GM12874 (cell line): ENCODE data around the gene TRMT11.

Source experiments
- CTCF ChIP-seq: IDR thresholded peaks from 2 replicates; pipeline ENCODE4 v1.5.1; 2011; ENCODE audit warnings: low read depth, mild to moderate bottlenecking, control low read depth, low read length, moderate library complexity; ENCODE audit not compliant: insufficient read depth

TRMT11 gene

GRCh38 chr6:126030045-126030444 is 43.7 kb downstream of the TRMT11 start:
- no peak for TF ChIP-seq CTCF

- peak; percentile 40; the same call in 1 of the 2 replicates for TF ChIP-seq CTCF
Observed at GRCh38 chr6:126033696-126034095, 47.4 kb downstream of the TRMT11 start.

GRCh38 chr6:126034656-126035055 is 48.3 kb downstream of the TRMT11 start:
- no peak for TF ChIP-seq CTCF

- TF ChIP-seq CTCF = no peak
Observed at GRCh38 chr6:126035764-126036163, 49.4 kb downstream of the TRMT11 start.

- TF ChIP-seq CTCF = no peak
Observed at GRCh38 chr6:126038234-126038633, 51.9 kb downstream of the TRMT11 start.

- no peak for TF ChIP-seq CTCF
Observed at GRCh38 chr6:126039284-126039683, 52.9 kb downstream of the TRMT11 start.

- no peak for TF ChIP-seq CTCF
Observed at GRCh38 chr6:126040394-126040793, 54.1 kb downstream of the TRMT11 start.

GRCh38 chr6:126040826-126041225 is 54.5 kb downstream of the TRMT11 start:
- no peak for TF ChIP-seq CTCF
